Rectal smooth muscle tissue (tissue), 1 donor: ENCODE results near the gene SDF4.

Experiments
- H3K27ac ChIP-seq: one replicate; pipeline ENCODE4 v1.7.0; 2013; ENCODE audit warnings: low read depth, low read length, inconsistent platforms
- H3K27me3 ChIP-seq: one replicate; pipeline ENCODE4 v1.7.0; 2013; ENCODE audit warnings: low read length; ENCODE audit not compliant: control insufficient read depth, insufficient read depth
- H3K36me3 ChIP-seq: one replicate; pipeline ENCODE4 v1.7.0; 2013; ENCODE audit warnings: low read length; ENCODE audit not compliant: control insufficient read depth, insufficient read depth
- H3K4me1 ChIP-seq: one replicate; pipeline ENCODE4 v1.7.0; 2013; ENCODE audit warnings: low read length; ENCODE audit not compliant: control insufficient read depth, insufficient read depth
- H3K4me3 ChIP-seq: one replicate; pipeline ENCODE4 v1.7.0; 2013; ENCODE audit warnings: low read length
- H3K9ac ChIP-seq: one replicate; pipeline ENCODE4 v1.7.0; 2013; ENCODE audit warnings: low read length

Gene SDF4

GRCh38 chr1:1243807-1244191 is 12.0 kb upstream of the SDF4 start:
- no peak overlapping the region for H3K9ac ChIP-seq
- H3K4me3 ChIP-seq, result peak overlapping the region; percentile 37
- H3K4me1 ChIP-seq, result no peaks in the 10 kb centered on the region
- H3K36me3 ChIP-seq, result no peaks in the 10 kb centered on the region
- H3K27me3 ChIP-seq, result peaks cover 25% of the 10 kb centered on the region
- H3K27ac ChIP-seq, result no peak overlapping the region

GRCh38 chr1:1243266-1243660 is 11.5 kb upstream of the SDF4 start:
- no peaks in the 10 kb centered on the region for H3K4me1 ChIP-seq
- H3K27me3 ChIP-seq, result peaks cover 29% of the 10 kb centered on the region
- no peaks in the 10 kb centered on the region for H3K36me3 ChIP-seq
- H3K4me3 ChIP-seq, result no peak overlapping the region
- no peak overlapping the region for H3K27ac ChIP-seq
- no peak overlapping the region for H3K9ac ChIP-seq

GRCh38 chr1:1242461-1243265 is 10.9 kb upstream of the SDF4 start:
- Histone ChIP-seq H3K4me3 (no peak overlapping the region), H3K9ac (no peak overlapping the region), H3K27me3 (peaks cover 33% of the 10 kb centered on the region), H3K36me3 (no peaks in the 10 kb centered on the region), H3K4me1 (no peaks in the 10 kb centered on the region), H3K27ac (no peak overlapping the region)

GRCh38 chr1:1241588-1242219 is 9.9 kb upstream of the SDF4 start:
- Histone ChIP-seq H3K27ac (no peak overlapping the region), H3K4me1 (no peaks in the 10 kb centered on the region), H3K27me3 (peaks cover 27% of the 10 kb centered on the region), H3K4me3 (no peak overlapping the region), H3K9ac (no peak overlapping the region), H3K36me3 (no peaks in the 10 kb centered on the region)

- Histone ChIP-seq H3K4me1 (no peaks in the 10 kb centered on the region), H3K36me3 (no peaks in the 10 kb centered on the region), H3K4me3 (no peak overlapping the region), H3K27me3 (peaks cover 27% of the 10 kb centered on the region), H3K9ac (no peak overlapping the region), H3K27ac (no peak overlapping the region)
These were observed 9.2 kb upstream of the SDF4 start for GRCh38 chr1:1240822-1241587.

GRCh38 chr1:1240348-1240732 is 8.5 kb upstream of the SDF4 start:
- Histone ChIP-seq H3K4me3 (no peak overlapping the region), H3K9ac (no peak overlapping the region), H3K4me1 (no peaks in the 10 kb centered on the region), H3K27ac (no peak overlapping the region), H3K27me3 (peaks cover 23% of the 10 kb centered on the region), H3K36me3 (no peaks in the 10 kb centered on the region)

- Histone ChIP-seq H3K36me3 (no peaks in the 10 kb centered on the region), H3K4me1 (no peaks in the 10 kb centered on the region), H3K4me3 (no peak overlapping the region), H3K27me3 (peaks cover 23% of the 10 kb centered on the region), H3K27ac (no peak overlapping the region), H3K9ac (no peak overlapping the region)
These were observed 8.0 kb upstream of the SDF4 start for GRCh38 chr1:1239614-1240347.

- Histone ChIP-seq H3K27me3 (peaks cover 23% of the 10 kb centered on the region), H3K36me3 (no peaks in the 10 kb centered on the region), H3K4me3 (no peak overlapping the region), H3K4me1 (no peaks in the 10 kb centered on the region), H3K27ac (no peak overlapping the region), H3K9ac (no peak overlapping the region)
These were observed 7.4 kb upstream of the SDF4 start for GRCh38 chr1:1239227-1239613.

GRCh38 chr1:1238702-1239178 is 6.9 kb upstream of the SDF4 start:
- no peak overlapping the region for H3K27ac ChIP-seq
- no peaks in the 10 kb centered on the region for H3K4me1 ChIP-seq
- no peaks in the 10 kb centered on the region for H3K36me3 ChIP-seq
- peaks cover 23% of the 10 kb centered on the region for H3K27me3 ChIP-seq
- H3K9ac ChIP-seq, result no peak overlapping the region
- H3K4me3 ChIP-seq, result no peak overlapping the region

- no peaks in the 10 kb centered on the region for H3K36me3 ChIP-seq
- peaks cover 23% of the 10 kb centered on the region for H3K27me3 ChIP-seq
- H3K4me3 ChIP-seq, result no peak overlapping the region
- no peak overlapping the region for H3K9ac ChIP-seq
- H3K27ac ChIP-seq, result no peak overlapping the region
- H3K4me1 ChIP-seq, result no peaks in the 10 kb centered on the region
These were observed 6.3 kb upstream of the SDF4 start for GRCh38 chr1:1237874-1238701.

- peaks cover 3% of the 10 kb centered on the region for H3K4me1 ChIP-seq
- peaks cover 23% of the 10 kb centered on the region for H3K27me3 ChIP-seq
- H3K9ac ChIP-seq, result no peak overlapping the region
- H3K36me3 ChIP-seq, result no peaks in the 10 kb centered on the region
- no peak overlapping the region for H3K4me3 ChIP-seq
- H3K27ac ChIP-seq, result no peak overlapping the region
These were observed 5.4 kb upstream of the SDF4 start for GRCh38 chr1:1236945-1237873.
